Hepatocyte (in vitro differentiated cells): ENCODE results near the gene NDUFV2. TPM values are rescaled to one million over a fixed set of nuclear protein-coding genes. Genes with fewer than 3 reads are reported as not detected.

Experiments used
- DNase-seq: peaks from one replicate; pipeline ENCODE4 v3.0.0-alpha.2; 2016; ENCODE audit warnings: low spot score
- H2AFZ ChIP-seq: fragments of 200-600 bp; sonication (generic); 2 replicates; pipeline ENCODE4 v1.6.0; 2016; ENCODE audit warnings: antibody characterized with exemption, mild to moderate bottlenecking
- H3K27ac ChIP-seq: fragments of 200-600 bp; sonication (generic); 2 replicates; pipeline ENCODE4 v1.5.1; 2016; ENCODE audit warnings: mild to moderate bottlenecking
- H3K27me3 ChIP-seq: fragments of 200-600 bp; sonication (generic); 2 replicates; pipeline ENCODE4 v1.6.1; 2016
- H3K36me3 ChIP-seq: fragments of 200-600 bp; sonication (generic); replicated peaks from 2 replicates; pipeline ENCODE4 v1.5.1; 2016; ENCODE audit warnings: low read depth; ENCODE audit not compliant: insufficient read depth
- H3K4me1 ChIP-seq: fragments of 200-600 bp; sonication (generic); 2 replicates; pipeline ENCODE4 v1.5.1; 2016; ENCODE audit warnings: mild to moderate bottlenecking, moderate library complexity; ENCODE audit not compliant: insufficient read depth
- H3K4me2 ChIP-seq: fragments of 200-600 bp; sonication (generic); 2 replicates; pipeline ENCODE4 v1.6.0; 2016
- H3K4me3 ChIP-seq: fragments of 200-600 bp; sonication (generic); 2 replicates; pipeline ENCODE4 v1.5.1; 2016; ENCODE audit warnings: mild to moderate bottlenecking
- H3K79me2 ChIP-seq: fragments of 200-600 bp; sonication (generic); 2 replicates; pipeline ENCODE4 v1.6.0; 2017; ENCODE audit warnings: mild to moderate bottlenecking
- H3K9me2 ChIP-seq: fragments of 200-600 bp; sonication (generic); replicated peaks from 2 replicates; pipeline ENCODE4 v1.6.0; 2017; ENCODE audit warnings: mild to moderate bottlenecking; ENCODE audit not compliant: insufficient read depth
- H3K9me3 ChIP-seq: fragments of 200-600 bp; sonication (generic); 2 replicates; pipeline ENCODE4 v1.5.1; 2016; ENCODE audit warnings: low read depth, mild to moderate bottlenecking
- H4K20me1 ChIP-seq: fragments of 200-600 bp; sonication (generic); 2 replicates; pipeline ENCODE4 v1.6.0; 2016; ENCODE audit warnings: mild to moderate bottlenecking; ENCODE audit not compliant: insufficient read depth, poor library complexity, severe bottlenecking
- EZH2 ChIP-seq: fragments of 200-600 bp; sonication (generic); IDR thresholded peaks from 2 replicates; pipeline ENCODE4 v1.6.1; 2016; ENCODE audit warnings: antibody characterized with exemption, mild to moderate bottlenecking, borderline replicate concordance
- EZH2phosphoT487 ChIP-seq: fragments of 200-600 bp; sonication (generic); IDR thresholded peaks from one replicate; pipeline ENCODE4 v1.6.1; 2018; ENCODE audit warnings: antibody characterized with exemption, mild to moderate bottlenecking, low read depth, moderate library complexity; ENCODE audit not compliant: unreplicated experiment, severe bottlenecking
- WGBS: methylation state at CpG from one replicate; pipeline ENCODE4 v1.1.6; 2016; ENCODE audit warnings: low lambda C conversion rate; ENCODE audit errors: missing lambda C conversion rate; 5-methylcytosine and 5-hydroxymethylcytosine counted together
- polyA plus RNA-seq: library from polyadenylated mRNA; unstranded; fragments of >200 nt; fragmentation: Nextera tagmentation; extraction: Ambion mirVana; gene quantifications from 2 replicates; pipeline ENCODE4 v1.2.1, GENCODE V29; 2016
- total RNA-seq: library from RNA; depleted of rRNA; stranded (reverse); fragments of >200 nt; gene quantifications from 2 replicates; pipeline ENCODE4 v1.2.3, GENCODE V29; 2014
- TF ChIP-seq, protein P1 (sequence below): fragments of 200-600 bp; sonication (generic); IDR thresholded peaks from 2 replicates; pipeline ENCODE4 v1.5.1; 2016; ENCODE audit warnings: antibody characterized with exemption, mild to moderate bottlenecking; ENCODE audit not compliant: poor library complexity

Gene NDUFV2
- total and polyA plus RNA-seq, 2 experiments from 2014 or later: 178 to 238 TPM

DNA sequence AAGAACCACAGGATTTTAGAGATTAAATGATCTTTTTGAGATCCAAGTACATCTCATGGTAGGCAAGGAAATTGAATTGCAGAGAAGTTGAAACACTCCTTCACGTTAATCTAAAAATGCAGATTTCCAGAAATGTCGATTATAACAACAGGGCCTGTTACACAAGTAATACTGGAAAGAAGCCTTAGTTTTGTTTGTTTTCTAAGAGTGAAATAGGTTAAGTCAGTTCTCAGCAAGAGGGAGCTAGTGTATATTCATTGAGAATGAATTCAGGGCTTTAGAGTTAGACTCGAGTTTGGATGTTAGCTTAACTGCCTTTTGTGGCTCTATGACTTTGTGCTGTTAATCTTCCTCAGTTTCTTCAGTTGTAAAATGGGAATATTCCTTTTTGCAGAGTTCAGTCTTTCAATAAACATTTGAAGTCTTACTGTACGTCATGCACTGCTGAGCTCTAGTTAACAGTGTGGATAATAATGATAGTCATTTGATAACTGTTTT is 926 bp downstream of the NDUFV2 start:
- WGBS: 5% methylated on average over 4 of the region's 4 CpGs
- DNase-seq: peak; percentile 33
- peaks cover 40% of the 10 kb centered on the region for H3K4me1 ChIP-seq

DNA sequence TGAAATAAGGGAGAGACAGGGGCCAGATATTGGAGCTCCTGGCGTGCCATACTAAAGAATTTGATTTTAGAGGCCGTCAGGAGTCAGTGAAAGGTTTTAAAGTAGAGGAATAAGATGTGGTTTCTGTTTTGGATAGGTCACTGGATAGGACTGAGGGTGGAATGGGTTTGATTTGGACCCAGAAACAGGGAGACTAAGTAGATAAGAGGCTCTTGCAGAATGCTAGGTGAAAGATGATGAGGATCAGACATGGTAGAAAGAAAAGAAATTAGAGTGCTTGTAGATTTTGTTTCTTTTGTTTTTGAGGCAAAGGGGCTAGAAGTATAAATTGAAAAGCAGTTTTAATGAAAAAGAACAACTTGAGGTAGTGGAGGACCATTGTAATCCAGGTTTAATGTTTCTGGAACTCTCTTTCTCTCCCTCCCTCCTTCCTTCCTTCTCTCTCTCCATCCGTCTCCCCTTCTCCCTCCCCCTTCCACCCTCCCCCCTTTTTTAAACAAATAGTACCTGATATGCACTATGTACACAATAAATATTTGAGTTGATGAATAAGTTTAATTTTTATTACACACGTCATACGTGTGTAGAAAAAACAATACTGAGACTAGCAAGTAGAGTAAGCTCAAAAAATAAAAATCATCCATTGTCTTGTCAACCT is 1.9 kb downstream of the NDUFV2 start:
- TF ChIP-seq EZH2 (no peak), EZH2phosphoT487 (no peak)
- TF ChIP-seq, protein P1, sequence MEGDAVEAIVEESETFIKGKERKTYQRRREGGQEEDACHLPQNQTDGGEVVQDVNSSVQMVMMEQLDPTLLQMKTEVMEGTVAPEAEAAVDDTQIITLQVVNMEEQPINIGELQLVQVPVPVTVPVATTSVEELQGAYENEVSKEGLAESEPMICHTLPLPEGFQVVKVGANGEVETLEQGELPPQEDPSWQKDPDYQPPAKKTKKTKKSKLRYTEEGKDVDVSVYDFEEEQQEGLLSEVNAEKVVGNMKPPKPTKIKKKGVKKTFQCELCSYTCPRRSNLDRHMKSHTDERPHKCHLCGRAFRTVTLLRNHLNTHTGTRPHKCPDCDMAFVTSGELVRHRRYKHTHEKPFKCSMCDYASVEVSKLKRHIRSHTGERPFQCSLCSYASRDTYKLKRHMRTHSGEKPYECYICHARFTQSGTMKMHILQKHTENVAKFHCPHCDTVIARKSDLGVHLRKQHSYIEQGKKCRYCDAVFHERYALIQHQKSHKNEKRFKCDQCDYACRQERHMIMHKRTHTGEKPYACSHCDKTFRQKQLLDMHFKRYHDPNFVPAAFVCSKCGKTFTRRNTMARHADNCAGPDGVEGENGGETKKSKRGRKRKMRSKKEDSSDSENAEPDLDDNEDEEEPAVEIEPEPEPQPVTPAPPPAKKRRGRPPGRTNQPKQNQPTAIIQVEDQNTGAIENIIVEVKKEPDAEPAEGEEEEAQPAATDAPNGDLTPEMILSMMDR: no peak
- Histone ChIP-seq H2AFZ (no peak overlapping the region), H3K27ac (peak overlapping the region; percentile 96), H3K9me3 (no peaks in the 10 kb centered on the region), H3K36me3 (no peaks in the 10 kb centered on the region), H3K9me2 (no peaks in the 10 kb centered on the region), H3K4me2 (peak overlapping the region; percentile 84), H3K27me3 (no peaks in the 10 kb centered on the region), H3K4me3 (peak overlapping the region; percentile 87), H3K79me2 (peaks cover 67% of the 10 kb centered on the region), H4K20me1 (peaks cover 58% of the 10 kb centered on the region), H3K4me1 (peaks cover 46% of the 10 kb centered on the region)
- WGBS: 25% methylated on average over 5 of the region's 5 CpGs
- no peak for DNase-seq

More for the DNA sequence above, 926 bp downstream of the NDUFV2 start:
- no peaks in the 10 kb centered on the region for H3K9me2 ChIP-seq
- peaks cover 49% of the 10 kb centered on the region for H4K20me1 ChIP-seq
- TF ChIP-seq, protein P1: peak; percentile 27
- no peak for TF ChIP-seq EZH2phosphoT487
- peak overlapping the region; percentile 84 for H3K4me2 ChIP-seq
- peak overlapping the region; percentile 87 for H3K4me3 ChIP-seq
- peak overlapping the region; percentile 65 for H2AFZ ChIP-seq
- H3K36me3 ChIP-seq: no peaks in the 10 kb centered on the region
- H3K79me2 ChIP-seq: peaks cover 57% of the 10 kb centered on the region
- H3K9me3 ChIP-seq: no peaks in the 10 kb centered on the region
- H3K27ac ChIP-seq: peak overlapping the region; percentile 96
- H3K27me3 ChIP-seq: no peaks in the 10 kb centered on the region

DNA sequence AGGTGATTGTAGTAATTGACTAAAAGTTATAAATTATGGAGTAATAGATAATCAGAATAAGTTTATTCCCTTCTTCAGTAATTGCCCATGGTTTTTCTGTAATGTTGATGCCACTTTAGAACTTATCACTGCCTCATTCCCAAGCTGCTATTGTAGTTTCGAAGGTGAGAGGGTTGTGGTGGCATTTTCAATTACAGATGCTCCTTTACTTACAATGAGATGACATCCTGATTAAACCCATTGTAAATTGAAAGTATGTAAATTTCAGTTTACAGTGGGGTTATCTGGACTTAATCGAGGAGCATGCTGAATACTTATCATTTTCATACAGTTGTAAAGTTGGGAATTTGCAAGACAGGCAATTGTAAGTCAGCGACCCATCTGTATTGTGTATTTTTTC is 2.9 kb downstream of the NDUFV2 start:
- peaks cover 77% of the 10 kb centered on the region for H3K79me2 ChIP-seq
- WGBS: 40% methylated on average over 3 of the region's 3 CpGs
- H3K9me2 ChIP-seq: no peaks in the 10 kb centered on the region
- H3K4me1 ChIP-seq: peaks cover 55% of the 10 kb centered on the region
- no peak overlapping the region for H2AFZ ChIP-seq
- H3K9me3 ChIP-seq: no peaks in the 10 kb centered on the region
- H3K27me3 ChIP-seq: no peaks in the 10 kb centered on the region
- H3K4me3 ChIP-seq: peak overlapping the region; percentile 7
- H4K20me1 ChIP-seq: peaks cover 69% of the 10 kb centered on the region
- no peaks in the 10 kb centered on the region for H3K36me3 ChIP-seq
- DNase-seq: no peak
- peak overlapping the region; percentile 84 for H3K4me2 ChIP-seq
- TF ChIP-seq EZH2phosphoT487 (no peak), EZH2 (no peak)
- TF ChIP-seq, protein P1: no peak
- H3K27ac ChIP-seq: peak overlapping the region; percentile 2
